Neutrophil (primary cell): ENCODE data around the gene CFAP43.

Experiments
- H3K27ac ChIP-seq: fragments of 200-600 bp; sonication (generic); 2 replicates; pipeline ENCODE4 v1.5.1; 2016; ENCODE audit warnings: mild to moderate bottlenecking, moderate library complexity
- H3K27me3 ChIP-seq: fragments of 200-600 bp; sonication (generic); 2 replicates; pipeline ENCODE4 v1.6.0; 2016; ENCODE audit warnings: mild to moderate bottlenecking
- H3K36me3 ChIP-seq: fragments of 200-600 bp; sonication (generic); 2 replicates; pipeline ENCODE4 v1.5.1; 2017
- H3K4me1 ChIP-seq, 2 experiments: fragments of 200-600 bp in 1 of 2; sonication (generic) in 1 of 2; 1 replicate in 1 of 2; 2 replicates in 1 of 2; pipeline versions ENCODE4 v1.5.1 to v1.6.1; 2013 to 2016; ENCODE audit warnings: low read depth in 1 of 2, low read length in 1 of 2, mild to moderate bottlenecking in 1 of 2, moderate library complexity in 1 of 2; ENCODE audit not compliant: control insufficient read depth in 1 of 2, insufficient read depth in 1 of 2
- H3K4me3 ChIP-seq, 2 experiments: fragments of 200-600 bp in 1 of 2; sonication (generic) in 1 of 2; 1 replicate in 1 of 2; 2 replicates in 1 of 2; pipeline ENCODE4 v1.5.1; 2013 to 2016; ENCODE audit warnings: low read depth in 1 of 2, low read length in 1 of 2, mild to moderate bottlenecking in 1 of 2, moderate library complexity in 1 of 2
- H3K9me3 ChIP-seq: fragments of 200-600 bp; sonication (generic); 2 replicates; pipeline ENCODE4 v1.5.1; 2016
- TF ChIP-seq, protein P1 (sequence below): fragments of 200-600 bp; sonication (generic); IDR thresholded peaks from 2 replicates; pipeline ENCODE4 v1.5.1; 2016; ENCODE audit warnings: antibody characterized with exemption

Gene CFAP43

GRCh38 chr10:104268405-104268712 lies 36.2 kb upstream of the CFAP43 start:
- peaks cover 15 to 22% of the 10 kb centered on the region in 2 experiments for H3K4me1 ChIP-seq
- H3K36me3 ChIP-seq = peaks cover 36% of the 10 kb centered on the region
- H3K4me3 ChIP-seq = peak overlapping the region; percentile 71 to 92
- peak overlapping the region; percentile 92 for H3K27ac ChIP-seq
- TF ChIP-seq, protein P1, sequence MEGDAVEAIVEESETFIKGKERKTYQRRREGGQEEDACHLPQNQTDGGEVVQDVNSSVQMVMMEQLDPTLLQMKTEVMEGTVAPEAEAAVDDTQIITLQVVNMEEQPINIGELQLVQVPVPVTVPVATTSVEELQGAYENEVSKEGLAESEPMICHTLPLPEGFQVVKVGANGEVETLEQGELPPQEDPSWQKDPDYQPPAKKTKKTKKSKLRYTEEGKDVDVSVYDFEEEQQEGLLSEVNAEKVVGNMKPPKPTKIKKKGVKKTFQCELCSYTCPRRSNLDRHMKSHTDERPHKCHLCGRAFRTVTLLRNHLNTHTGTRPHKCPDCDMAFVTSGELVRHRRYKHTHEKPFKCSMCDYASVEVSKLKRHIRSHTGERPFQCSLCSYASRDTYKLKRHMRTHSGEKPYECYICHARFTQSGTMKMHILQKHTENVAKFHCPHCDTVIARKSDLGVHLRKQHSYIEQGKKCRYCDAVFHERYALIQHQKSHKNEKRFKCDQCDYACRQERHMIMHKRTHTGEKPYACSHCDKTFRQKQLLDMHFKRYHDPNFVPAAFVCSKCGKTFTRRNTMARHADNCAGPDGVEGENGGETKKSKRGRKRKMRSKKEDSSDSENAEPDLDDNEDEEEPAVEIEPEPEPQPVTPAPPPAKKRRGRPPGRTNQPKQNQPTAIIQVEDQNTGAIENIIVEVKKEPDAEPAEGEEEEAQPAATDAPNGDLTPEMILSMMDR = no peak
- H3K27me3 ChIP-seq = no peaks in the 10 kb centered on the region
- no peaks in the 10 kb centered on the region for H3K9me3 ChIP-seq

DNA sequence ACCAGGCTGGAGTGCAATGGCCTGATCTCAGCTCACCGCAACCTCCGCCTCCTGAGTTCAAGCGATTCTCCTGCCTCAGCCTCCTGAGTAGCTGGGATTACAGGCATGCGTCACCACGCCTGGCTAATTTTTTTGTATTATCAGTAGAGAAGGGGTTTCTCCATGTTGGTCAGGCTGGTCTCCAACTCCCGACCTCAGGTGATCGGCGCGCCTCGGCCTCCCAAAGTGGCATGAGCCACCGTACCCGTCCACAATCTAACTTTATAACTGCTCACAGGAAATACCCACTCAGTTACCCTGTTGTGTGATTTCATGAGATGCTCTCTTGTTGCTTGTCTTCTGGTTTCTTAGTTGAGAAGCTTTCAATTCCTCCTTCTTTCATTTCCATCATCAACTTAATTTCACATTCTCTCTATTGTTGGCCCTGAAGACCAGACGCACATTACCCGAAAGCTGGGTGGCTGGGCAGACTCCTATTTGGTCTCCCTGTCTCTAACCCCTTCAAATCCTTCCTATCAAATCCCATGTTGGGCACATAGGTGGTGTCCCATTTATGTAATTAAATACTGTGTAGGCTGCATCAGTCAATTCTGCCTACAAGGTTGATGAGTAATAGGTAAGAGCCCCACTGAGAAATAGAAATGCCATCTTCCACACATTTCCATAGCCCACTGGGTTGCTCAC lies 35.7 kb upstream of the CFAP43 start:
- Histone ChIP-seq H3K27me3 (no peaks in the 10 kb centered on the region), H3K27ac (peak overlapping the region; percentile 92), H3K36me3 (peaks cover 40% of the 10 kb centered on the region), H3K9me3 (no peaks in the 10 kb centered on the region), H3K4me1 (peaks cover 15 to 22% of the 10 kb centered on the region in 2 experiments), H3K4me3 (peak overlapping the region; percentile 71 to 92)
- TF ChIP-seq, protein P1 = no peak

GRCh38 chr10:104264783-104265182 lies 32.6 kb upstream of the CFAP43 start:
- no peak overlapping the region for H3K27ac ChIP-seq
- H3K27me3 ChIP-seq = no peaks in the 10 kb centered on the region
- H3K9me3 ChIP-seq = no peaks in the 10 kb centered on the region
- no peak overlapping the region for H3K4me3 ChIP-seq
- peaks cover 61% of the 10 kb centered on the region for H3K36me3 ChIP-seq
- peaks cover 28 to 37% of the 10 kb centered on the region in 2 experiments for H3K4me1 ChIP-seq
- TF ChIP-seq, protein P1 = no peak

DNA sequence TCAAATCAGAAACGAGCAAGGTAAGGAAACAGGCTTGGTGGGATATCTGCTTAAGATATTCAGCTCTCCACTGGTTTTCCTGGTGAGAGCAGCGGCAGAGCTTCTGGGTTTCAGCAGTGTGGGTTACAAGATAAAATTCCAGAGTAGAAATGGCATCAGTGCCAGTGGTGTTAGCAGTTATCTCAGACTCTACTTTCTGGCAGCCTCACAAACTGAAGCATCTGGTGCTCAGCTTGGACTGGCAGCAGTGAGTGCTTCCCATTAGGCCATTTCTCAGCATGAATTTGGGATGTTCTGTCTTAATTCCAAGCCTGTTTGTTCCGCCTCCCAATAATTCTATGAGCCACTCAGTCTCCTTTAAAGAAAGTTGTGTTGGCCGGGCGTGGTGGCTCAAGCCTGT lies 29.9 kb upstream of the CFAP43 start:
- no peak overlapping the region for H3K27ac ChIP-seq
- no peaks in the 10 kb centered on the region for H3K27me3 ChIP-seq
- TF ChIP-seq, protein P1 = no peak
- H3K4me3 ChIP-seq = no peak overlapping the region
- H3K4me1 ChIP-seq = peaks cover 36 to 41% of the 10 kb centered on the region in 2 experiments
- H3K9me3 ChIP-seq = no peaks in the 10 kb centered on the region
- H3K36me3 ChIP-seq = peaks cover 57% of the 10 kb centered on the region

DNA sequence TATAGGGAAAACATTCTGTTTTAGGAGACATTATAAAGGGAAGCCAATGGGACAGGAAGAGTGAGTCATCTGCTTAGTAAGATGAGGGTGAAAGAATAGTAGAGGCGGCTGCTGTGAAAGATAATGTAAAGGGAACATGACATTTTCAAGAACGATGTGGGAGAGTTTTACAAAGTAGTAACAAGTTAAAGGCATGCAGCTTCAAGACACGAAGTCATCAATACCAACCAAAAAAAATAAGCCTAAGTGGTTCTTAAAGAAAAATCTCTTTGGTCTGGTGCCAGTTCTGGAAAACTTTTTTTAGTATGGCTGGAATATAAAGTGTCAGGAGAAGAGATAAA lies 28.6 kb upstream of the CFAP43 start:
- peaks cover 46% of the 10 kb centered on the region for H3K36me3 ChIP-seq

More for the DNA sequence above, 28.6 kb upstream of the CFAP43 start:
- Histone ChIP-seq H3K27me3 (no peaks in the 10 kb centered on the region), H3K4me3 (no peak overlapping the region), H3K27ac (peak overlapping the region; percentile 41), H3K9me3 (no peaks in the 10 kb centered on the region), H3K4me1 (peaks cover 46 to 54% of the 10 kb centered on the region in 2 experiments)
- TF ChIP-seq, protein P1 = no peak
